HepG2 (cell line): ENCODE results near the gene TSEN34.

Experiments used
- ZNF274 ChIP-seq: sonication (generic); formaldehyde crosslinking; IDR thresholded peaks from 2 replicates; pipeline ENCODE4 v1.5.1; 2020; ENCODE audit warnings: mild to moderate bottlenecking, missing genetic modification reagents
- TF ChIP-seq, protein P1 (sequence below): sonication (generic); formaldehyde crosslinking; IDR thresholded peaks from 2 replicates; pipeline ENCODE4 v1.8.0; 2022; ENCODE audit warnings: mild to moderate bottlenecking, missing genetic modification reagents; ENCODE audit not compliant: insufficient replicate concordance
- TF ChIP-seq, protein P2 (sequence below): sonication (generic); formaldehyde crosslinking; IDR thresholded peaks from 2 replicates; pipeline ENCODE4 v1.4.0; 2020; ENCODE audit warnings: low read depth, mild to moderate bottlenecking, missing genetic modification reagents

DNA sequence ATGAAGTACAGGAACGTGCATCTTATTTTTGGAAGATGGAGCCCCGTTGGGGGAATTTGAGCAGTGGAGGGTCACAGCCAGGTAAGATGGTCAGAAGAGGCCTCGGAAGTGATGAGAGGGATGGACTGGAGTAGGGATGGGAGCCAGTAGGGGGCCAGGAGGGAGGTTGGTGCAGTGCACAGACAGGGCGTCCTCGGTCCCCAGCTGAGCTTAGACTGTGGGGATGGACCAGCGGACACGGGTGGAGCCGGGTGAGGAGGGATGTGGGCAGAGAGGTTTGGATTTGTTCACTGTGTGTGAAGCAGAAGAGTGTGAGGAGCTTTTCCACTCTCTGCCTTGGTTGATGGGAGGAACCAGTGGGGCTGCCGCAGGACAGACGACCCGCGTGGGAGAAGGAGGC lies 20.1 kb downstream of the TSEN34 start:
- TF ChIP-seq, protein P1, sequence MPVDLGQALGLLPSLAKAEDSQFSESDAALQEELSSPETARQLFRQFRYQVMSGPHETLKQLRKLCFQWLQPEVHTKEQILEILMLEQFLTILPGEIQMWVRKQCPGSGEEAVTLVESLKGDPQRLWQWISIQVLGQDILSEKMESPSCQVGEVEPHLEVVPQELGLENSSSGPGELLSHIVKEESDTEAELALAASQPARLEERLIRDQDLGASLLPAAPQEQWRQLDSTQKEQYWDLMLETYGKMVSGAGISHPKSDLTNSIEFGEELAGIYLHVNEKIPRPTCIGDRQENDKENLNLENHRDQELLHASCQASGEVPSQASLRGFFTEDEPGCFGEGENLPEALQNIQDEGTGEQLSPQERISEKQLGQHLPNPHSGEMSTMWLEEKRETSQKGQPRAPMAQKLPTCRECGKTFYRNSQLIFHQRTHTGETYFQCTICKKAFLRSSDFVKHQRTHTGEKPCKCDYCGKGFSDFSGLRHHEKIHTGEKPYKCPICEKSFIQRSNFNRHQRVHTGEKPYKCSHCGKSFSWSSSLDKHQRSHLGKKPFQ (CRISPR knock-in tag), result no peak
- TF ChIP-seq, protein P2, sequence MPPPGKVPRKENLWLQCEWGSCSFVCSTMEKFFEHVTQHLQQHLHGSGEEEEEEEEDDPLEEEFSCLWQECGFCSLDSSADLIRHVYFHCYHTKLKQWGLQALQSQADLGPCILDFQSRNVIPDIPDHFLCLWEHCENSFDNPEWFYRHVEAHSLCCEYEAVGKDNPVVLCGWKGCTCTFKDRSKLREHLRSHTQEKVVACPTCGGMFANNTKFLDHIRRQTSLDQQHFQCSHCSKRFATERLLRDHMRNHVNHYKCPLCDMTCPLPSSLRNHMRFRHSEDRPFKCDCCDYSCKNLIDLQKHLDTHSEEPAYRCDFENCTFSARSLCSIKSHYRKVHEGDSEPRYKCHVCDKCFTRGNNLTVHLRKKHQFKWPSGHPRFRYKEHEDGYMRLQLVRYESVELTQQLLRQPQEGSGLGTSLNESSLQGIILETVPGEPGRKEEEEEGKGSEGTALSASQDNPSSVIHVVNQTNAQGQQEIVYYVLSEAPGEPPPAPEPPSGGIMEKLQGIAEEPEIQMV, result no peak
- TF ChIP-seq ZNF274 (CRISPR knock-in tag), result no peak
